ENCODE data around the gene MSI2. TPM values are rescaled to one million over a fixed set of nuclear protein-coding genes. Genes with fewer than 3 reads are reported as not detected.

The MSI2 gene
- total RNA-seq, 4 donors from 2014 or later: 15.9 to 22.9 (median 17.0) TPM

DNA sequence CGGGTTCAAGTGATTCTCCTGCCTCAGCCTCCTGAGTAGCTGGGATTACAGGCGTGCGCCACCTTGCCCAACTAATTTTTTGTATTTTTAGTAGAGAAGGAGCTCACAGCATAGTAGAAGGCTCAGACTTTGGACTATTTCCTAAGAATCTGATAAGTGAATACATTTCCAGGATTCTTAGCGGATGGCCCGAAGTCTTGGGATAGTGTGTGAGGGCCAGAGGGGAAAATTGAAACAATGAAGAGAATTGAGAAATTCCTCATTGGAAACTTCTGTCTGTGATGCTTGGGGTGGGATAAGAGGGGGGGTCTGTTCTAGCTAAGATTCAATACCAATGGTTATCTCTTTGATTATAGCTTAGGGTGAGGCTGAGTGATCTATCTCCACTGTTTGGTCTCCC, 183.3 kb downstream of the MSI2 start:
- Histone ChIP-seq H3K4me3 (no peak overlapping the region), H3K27me3 (peaks cover 0 to 7% (median 0%) of the 10 kb centered on the region in 4 donors), H3K9me3 (no peaks in the 10 kb centered on the region), H3K27ac (peak overlapping the region in 1 of 4 donors; percentile 73), H3K36me3 (no peaks in the 10 kb centered on the region), H3K4me1 (peaks cover 14 to 38% (median 27%) of the 10 kb centered on the region in 3 donors)
- intact Hi-C loops (cut with DNase I): loop anchor here (10.0 kb wide), 1 partner anchor 175 kb away; no protein-coding TSS in a partner anchor
- no peak for DNase-seq
- WGBS, 2 donors: 96 to 100% methylated on average over 2 to 5 of the region's 5 CpGs
- TF ChIP-seq POLR2A (IDR thresholded peaks at IDR 0.05): no peak
- TF ChIP-seq, protein P1, sequence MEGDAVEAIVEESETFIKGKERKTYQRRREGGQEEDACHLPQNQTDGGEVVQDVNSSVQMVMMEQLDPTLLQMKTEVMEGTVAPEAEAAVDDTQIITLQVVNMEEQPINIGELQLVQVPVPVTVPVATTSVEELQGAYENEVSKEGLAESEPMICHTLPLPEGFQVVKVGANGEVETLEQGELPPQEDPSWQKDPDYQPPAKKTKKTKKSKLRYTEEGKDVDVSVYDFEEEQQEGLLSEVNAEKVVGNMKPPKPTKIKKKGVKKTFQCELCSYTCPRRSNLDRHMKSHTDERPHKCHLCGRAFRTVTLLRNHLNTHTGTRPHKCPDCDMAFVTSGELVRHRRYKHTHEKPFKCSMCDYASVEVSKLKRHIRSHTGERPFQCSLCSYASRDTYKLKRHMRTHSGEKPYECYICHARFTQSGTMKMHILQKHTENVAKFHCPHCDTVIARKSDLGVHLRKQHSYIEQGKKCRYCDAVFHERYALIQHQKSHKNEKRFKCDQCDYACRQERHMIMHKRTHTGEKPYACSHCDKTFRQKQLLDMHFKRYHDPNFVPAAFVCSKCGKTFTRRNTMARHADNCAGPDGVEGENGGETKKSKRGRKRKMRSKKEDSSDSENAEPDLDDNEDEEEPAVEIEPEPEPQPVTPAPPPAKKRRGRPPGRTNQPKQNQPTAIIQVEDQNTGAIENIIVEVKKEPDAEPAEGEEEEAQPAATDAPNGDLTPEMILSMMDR (IDR thresholded peaks at IDR 0.05): no peak

DNA sequence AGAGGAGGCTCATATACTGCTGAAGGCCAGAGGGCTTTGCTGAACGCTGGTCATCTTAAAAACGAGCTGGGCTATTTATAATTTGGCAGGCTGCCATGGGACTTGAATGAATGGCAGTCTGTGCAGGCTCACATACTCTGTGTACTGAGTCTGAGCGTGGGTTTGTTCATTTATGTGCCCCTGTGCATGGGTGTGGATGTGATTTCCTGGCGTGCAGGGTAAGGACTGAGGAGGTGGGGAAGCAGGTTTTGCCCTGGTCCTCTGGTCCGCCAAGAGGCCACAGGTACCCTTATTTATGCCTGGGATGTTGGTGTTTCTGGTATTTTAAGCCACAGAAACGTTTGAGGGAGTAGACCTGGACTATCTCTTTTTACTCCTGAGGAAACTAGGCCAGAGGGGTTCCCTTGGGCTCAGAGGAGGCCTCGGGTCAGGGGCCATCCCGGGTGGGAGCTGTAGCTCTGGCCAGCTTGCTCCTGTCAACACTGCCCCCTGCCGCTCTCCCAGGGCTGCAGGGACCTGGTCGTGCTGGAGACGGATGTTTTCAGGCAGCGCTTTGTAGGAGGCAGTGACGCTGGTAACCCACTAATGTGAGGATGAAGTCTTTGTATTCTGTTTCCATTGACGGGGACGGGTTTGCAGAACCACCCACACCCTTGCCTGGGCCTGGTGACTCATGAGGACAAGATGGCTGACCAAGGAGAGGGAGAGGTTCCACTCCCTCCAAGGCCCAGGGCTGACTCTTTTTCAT, 184.4 kb downstream of the MSI2 start:
- peaks cover 14 to 38% (median 27%) of the 10 kb centered on the region in 3 donors for H3K4me1 ChIP-seq
- WGBS, 2 donors: 12 to 21% methylated on average over 6 of the region's 15 CpGs
- H3K36me3 ChIP-seq: no peaks in the 10 kb centered on the region

DNA sequence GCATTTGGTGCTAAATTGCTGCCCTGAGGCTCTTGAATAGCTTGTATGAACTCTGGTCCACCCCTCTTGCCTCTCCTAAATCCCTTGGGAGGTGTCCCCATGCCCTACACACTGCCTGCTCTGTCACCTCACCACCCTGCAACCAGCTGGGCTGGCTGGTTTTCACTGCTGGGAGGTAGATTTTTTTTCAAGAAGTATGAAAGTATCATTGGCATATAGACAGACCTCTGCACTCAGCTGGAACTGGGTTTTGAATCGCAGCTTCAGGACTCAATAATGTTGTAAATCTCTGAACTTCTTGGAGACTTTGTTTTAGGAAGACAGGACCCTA, 184.9 kb downstream of the MSI2 start:
- H3K27me3 ChIP-seq: peaks cover 0 to 7% (median 0%) of the 10 kb centered on the region in 4 donors
- 0 to 35% methylated on average over 1 of the region's 1 CpG for WGBS, 2 donors
- H3K4me3 ChIP-seq: no peak overlapping the region
- H3K4me1 ChIP-seq: peaks cover 14 to 38% (median 27%) of the 10 kb centered on the region in 3 donors
- H3K36me3 ChIP-seq: no peaks in the 10 kb centered on the region
- no peak for DNase-seq
- no peaks in the 10 kb centered on the region for H3K9me3 ChIP-seq
- TF ChIP-seq, protein P1 (IDR thresholded peaks at IDR 0.05): no peak
- TF ChIP-seq POLR2A (IDR thresholded peaks at IDR 0.05): no peak
- H3K27ac ChIP-seq: peak overlapping the region; percentile 40 to 76 (median 66)
- intact Hi-C loops (cut with DNase I): no loop called here

More for the DNA sequence above, 184.4 kb downstream of the MSI2 start:
- Histone ChIP-seq H3K27me3 (peaks cover 0 to 7% (median 0%) of the 10 kb centered on the region in 4 donors), H3K4me3 (no peak overlapping the region), H3K27ac (peak overlapping the region; percentile 40 to 76 (median 66)), H3K9me3 (no peaks in the 10 kb centered on the region)
- intact Hi-C loops (cut with DNase I): no loop called here
- TF ChIP-seq POLR2A (IDR thresholded peaks at IDR 0.05): no peak
- TF ChIP-seq, protein P1 (IDR thresholded peaks at IDR 0.05): peak in 5 of 6 experiments; percentile 29 to 46 (median 36)
- DNase-seq: no peak

DNA sequence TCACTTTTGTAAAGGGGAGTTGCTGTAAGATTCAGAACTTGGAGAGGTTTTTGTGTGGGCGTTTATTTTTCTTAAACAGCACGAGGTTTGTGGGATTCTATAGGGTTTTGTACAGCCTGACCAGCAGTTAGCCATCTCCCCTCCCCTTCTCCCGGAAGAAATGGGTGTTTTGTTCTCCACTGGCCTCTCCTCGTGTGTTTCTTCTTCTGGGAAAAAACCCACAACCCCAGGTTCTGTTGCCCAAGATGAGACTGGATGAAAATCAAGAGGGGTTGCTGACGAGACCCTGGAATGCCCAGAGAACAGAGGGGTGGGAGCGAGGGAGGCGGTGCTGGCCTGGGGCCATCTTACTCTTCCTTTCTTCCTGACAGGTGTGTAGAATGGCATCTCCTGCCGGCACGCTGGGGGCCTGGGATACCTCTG, 186.1 kb downstream of the MSI2 start:
- Histone ChIP-seq H3K4me1 (peaks cover 14 to 38% (median 27%) of the 10 kb centered on the region in 3 donors), H3K4me3 (no peak overlapping the region)

More for the DNA sequence above, 186.1 kb downstream of the MSI2 start:
- WGBS, 2 donors: 66 to 68% methylated on average over 7 to 9 of the region's 9 CpGs
- Histone ChIP-seq H3K36me3 (no peaks in the 10 kb centered on the region), H3K27me3 (peaks cover 0 to 7% (median 0%) of the 10 kb centered on the region in 4 donors), H3K27ac (peak overlapping the region in 1 of 4 donors; percentile 28), H3K9me3 (no peaks in the 10 kb centered on the region)
- TF ChIP-seq POLR2A (IDR thresholded peaks at IDR 0.05): no peak
- TF ChIP-seq, protein P1 (IDR thresholded peaks at IDR 0.05): no peak
- no peak for DNase-seq
- intact Hi-C loops (cut with DNase I): no loop called here
